HG02759 (cell line): ENCODE results near the gene NOS1AP.
A peak's percentile ranks its signal among the peaks of the same experiment; 100 is the strongest.

ENCODE experiments used
- ATAC-seq: cut with Tn5 transposase; IDR thresholded peaks from one replicate; pipeline ENCODE4 v1.9.1; 2021; ENCODE audit warnings: mild to moderate bottlenecking, moderate library complexity; ENCODE audit not compliant: unreplicated experiment

The NOS1AP gene

DNA sequence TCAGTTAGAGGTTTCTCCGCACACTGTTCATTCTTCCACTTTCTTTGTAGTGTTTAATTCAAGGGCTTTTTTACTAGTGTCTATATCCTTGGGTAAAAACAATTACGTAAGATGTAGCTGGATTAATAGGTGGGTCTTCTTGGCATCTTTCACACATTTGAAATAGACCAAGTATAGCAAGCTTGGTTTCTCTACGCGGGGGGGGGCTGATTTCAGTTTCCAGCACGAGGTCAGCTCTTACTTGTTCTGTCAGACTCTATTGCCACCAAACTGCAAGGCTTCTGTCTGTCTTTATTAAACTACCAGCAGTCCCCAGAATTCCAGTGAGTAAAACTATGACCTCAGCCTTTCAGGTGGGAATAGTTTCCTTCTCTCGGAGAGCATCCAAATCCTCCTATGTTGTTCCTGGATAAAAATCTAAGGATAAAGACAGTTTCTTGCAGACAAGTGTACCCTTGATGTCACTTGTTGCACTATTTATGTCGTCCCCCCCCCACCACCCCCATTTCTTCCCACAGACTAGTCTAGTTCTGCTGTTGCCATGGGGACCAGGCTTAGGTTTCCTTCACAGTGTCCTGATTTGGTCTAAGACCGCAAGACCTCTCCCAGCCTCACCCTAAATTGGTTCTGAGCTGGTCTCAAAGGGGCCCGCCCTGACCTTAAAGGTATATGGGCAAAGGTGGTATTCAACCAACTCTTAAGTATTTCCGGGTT, 290.2 kb downstream of the NOS1AP start:
- no peak for ATAC-seq

DNA sequence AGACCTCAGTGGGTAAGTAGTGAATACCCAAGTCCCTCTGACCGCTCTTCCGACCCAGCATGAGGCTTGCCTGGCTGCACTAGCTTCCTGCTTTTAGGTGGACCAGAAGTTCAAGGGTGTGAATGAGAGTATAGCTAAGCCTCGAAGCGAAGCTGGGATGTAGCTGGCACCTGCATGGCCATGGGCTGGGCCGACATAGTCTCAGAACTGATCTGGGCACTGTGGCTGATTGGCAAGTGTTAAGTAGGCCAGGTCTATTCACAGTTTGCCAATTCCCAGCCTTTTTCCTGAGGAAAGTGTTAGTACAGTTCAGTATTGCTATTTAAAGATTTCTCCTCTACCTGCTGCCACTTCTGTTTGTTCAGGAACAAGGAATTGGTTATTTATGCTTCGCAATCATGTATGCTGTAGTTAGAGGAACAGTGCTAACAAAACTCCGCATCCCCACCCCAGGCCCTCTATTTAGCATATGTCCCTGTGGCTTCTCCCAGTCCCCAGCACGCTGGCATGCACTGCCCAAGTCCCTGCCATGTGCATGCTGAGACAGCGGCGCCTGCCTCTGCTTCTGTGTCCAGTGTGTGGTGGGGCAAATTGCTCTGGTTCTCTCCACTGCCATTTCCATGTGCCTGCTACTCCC, 290.9 kb downstream of the NOS1AP start:
- no peak for ATAC-seq

DNA sequence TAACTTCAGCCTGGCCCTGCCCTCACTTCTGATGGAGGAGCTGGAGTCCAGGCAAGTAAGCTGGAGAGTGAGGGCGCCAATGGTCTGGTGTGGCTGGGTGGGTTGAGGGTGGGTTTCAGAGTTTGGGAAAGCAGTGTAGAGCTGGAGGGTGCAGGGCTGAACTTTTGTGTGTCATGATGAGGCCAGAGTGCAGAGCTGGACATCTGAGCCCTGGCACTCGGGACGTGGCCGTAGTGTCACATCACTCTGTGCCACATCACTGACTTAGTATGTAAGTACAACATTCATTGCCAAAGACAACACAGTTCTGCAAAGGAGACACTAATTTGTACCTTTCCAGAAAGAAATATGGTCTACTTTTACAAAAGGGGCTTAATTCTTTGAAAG, 291.4 kb downstream of the NOS1AP start:
- no peak for ATAC-seq

DNA sequence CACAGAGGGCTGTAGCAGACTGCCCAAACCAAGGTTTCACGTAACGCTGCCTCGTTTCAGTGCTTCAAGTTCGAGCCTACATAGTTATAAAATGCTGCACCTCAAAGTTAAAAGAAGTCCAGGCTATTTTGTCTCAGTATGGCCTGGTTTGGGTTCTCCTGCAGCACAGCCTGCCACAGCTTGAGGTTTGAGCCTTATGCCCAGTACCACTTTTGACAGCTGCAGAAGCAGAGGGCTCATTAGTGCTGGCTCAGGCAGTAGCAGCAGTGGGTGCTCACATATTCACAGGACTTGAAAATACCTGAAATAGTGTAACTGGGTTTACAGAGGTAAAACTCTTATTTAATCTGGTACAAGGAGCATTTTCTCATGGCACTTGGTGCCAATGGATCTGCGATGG, 291.9 kb downstream of the NOS1AP start:
- peak; percentile 62 for ATAC-seq

DNA sequence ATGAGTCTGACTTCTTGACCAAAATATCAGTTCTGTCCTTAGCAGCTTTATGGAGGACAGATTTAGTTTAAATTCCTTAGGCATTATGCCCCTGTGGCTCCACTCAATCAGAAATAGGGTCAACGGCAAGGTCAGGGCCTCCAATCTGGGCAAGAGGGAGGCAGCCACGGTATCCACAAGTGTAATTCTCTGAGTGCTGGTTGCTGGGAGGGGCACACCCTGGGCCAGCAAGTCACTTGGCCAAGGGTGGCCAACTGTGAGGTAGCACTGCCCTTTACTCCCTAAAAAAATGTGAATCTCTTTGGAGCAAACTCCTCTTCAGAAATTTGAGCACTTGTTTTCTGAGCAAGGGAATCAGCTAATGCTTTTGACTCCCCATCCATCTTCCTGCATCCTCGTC, 294.3 kb downstream of the NOS1AP start:
- ATAC-seq = no peak

DNA sequence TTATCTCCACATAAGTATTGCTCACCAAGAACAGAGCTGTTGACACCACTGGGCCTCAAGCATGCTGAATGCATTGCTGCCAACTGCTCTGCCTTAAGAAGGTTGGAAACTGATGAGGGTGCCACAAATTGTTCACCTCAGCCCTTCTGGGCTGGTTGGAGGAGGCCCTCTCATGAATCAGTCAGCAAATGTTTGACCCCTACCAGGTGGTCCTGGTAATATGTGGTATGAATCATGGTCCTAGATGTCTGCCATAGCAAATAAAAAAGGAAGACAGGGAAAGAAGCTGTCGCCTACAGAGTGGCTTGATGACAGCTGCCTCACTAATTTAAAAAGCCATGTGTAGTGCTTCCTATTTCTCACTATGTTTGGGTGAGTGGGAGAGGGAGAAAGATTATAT, 295.0 kb downstream of the NOS1AP start:
- no peak for ATAC-seq

DNA sequence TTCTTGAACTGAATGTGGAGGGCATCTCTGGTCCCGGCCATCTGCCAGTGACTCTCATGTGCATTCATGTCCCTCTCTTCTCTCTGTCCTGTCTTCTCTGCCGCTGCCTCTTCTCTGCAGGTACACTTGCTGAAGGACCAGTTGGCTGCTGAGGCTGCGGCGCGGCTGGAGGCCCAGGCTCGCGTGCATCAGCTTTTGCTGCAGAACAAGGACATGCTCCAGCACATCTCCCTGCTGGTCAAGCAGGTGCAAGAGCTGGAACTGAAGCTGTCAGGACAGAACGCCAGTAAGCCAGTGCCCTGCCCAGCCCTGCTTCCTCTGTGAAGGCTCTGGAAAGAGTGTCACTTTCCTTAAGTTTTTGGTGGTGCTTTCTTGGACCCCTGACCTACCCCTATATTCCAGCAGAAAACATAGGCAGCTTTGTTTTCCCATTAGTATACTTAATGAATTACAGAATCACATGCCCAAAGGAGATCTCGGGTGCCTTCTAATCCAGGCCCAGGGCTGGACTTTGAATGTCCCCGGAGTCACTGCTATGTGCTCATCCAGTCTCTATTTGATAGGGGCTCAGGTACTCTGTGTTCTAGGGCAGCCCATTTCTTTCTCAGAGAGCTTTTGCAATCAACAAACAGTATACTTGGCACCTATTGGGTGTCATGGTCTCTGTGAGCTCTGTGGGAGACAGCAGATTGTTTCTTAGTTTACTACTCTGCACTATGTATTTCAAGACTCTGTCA, 296.0 kb downstream of the NOS1AP start:
- no peak for ATAC-seq

DNA sequence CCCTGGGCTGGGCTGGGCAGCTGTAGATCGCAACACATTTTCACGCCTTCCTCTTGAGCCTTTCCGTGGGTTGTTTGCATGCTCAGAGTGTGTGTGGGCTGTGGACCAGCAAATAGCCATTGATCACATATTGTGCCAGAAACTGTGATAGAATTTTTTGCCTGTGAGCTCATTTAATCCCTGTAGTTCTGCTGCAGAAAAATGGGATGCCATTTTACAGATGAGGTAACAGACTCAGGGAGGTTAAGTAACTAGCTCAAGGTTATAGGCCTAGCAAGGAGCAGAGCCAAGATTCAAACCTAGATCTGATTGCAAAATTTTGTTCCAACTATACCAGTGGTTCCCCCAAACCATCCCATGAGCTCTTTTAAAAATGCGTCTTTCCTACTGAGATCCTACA, 296.7 kb downstream of the NOS1AP start:
- no peak for ATAC-seq

DNA sequence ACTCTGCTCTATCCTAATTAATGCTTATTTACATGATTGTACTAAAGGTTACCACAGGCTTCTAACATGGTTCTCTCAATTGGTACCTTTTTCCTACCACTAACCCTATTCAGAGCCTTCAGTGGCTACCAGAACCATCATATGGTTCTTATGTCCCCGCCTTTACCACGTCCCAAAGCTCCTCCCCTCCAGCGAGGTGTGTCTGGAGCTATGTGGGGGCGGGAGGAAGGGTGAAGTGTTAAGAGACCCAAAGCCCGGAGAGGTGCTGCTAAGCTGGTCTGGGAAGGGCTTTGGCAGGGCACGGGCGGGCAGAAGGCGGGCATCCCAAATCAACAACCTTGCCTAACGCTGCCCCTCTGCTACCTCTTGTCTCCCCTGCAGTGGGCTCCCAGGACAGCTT, 297.2 kb downstream of the NOS1AP start:
- no peak for ATAC-seq

DNA sequence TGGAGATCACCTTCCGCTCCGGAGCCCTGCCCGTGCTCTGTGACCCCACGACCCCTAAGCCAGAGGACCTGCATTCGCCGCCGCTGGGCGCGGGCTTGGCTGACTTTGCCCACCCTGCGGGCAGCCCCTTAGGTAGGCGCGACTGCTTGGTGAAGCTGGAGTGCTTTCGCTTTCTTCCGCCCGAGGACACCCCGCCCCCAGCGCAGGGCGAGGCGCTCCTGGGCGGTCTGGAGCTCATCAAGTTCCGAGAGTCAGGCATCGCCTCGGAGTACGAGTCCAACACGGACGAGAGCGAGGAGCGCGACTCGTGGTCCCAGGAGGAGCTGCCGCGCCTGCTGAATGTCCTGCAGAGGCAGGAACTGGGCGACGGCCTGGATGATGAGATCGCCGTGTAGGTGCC, 297.6 kb downstream of the NOS1AP start:
- ATAC-seq = no peak

DNA sequence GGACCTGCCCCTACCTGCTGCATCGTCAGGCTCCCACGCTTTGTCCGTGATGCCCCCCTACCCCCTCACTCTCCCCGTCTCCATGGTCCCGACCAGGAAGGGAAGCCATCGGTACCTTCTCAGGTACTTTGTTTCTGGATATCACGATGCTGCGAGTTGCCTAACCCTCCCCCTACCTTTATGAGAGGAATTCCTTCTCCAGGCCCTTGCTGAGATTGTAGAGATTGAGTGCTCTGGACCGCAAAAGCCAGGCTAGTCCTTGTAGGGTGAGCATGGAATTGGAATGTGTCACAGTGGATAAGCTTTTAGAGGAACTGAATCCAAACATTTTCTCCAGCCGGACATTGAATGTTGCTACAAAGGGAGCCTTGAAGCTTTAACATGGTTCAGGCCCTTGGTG, 298.3 kb downstream of the NOS1AP start:
- ATAC-seq = no peak

DNA sequence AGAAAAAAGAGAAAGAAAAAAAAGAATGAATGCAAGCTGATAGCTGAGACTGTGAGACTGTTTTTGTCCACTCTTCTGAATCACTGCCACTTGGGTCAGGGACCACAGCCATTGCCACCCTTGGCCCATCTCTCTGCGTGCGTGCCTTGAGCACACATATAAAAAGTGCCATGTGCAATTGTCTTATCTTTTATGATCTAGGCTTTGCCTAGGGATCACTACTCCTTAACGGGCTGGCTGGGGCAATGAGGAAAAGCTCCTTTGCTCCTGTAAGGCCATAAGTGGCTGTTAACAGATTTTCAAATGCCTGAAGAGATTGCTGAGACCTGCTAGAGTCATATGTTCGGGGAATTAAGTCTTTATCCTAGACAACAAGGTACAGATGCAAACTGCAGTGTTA, 299.0 kb downstream of the NOS1AP start:
- no peak for ATAC-seq

DNA sequence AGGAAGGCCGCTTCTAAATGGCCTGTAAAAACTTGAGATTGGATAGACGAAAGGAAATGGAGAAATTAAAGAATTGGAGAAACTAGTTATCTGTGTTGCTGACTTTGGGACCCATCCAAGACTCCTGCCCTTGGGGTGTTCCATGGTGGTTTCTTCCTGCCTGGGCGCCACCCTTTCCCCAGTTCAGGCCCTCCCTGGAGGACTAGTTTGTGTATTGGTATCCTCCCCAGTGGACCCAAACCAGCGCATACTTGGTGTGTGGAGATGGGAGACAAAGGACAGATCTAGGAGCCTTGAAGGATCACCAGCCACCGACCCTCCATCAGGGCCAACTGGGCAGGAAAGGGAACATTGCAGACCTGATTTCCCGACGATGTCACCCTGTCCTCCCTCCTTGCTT, 300.1 kb downstream of the NOS1AP start:
- ATAC-seq = no peak

DNA sequence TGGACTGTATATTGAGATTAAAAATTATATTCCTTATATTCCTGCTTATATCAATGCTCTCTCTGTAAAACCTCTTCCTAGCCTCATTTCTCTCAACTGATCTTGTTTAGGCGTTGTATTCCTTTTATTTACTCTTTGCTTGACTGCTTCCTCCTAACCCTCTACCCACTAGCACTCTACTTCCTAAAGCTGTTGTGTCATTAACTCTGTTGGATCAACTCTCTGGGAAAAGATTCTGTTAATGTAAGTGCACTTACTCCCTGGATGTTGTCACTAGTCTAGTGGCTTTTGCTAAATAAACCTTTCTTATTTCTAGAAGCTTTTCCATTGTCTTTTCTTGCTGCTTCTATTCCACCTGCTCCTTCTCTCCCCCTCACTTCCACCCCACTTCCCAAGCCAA, 300.7 kb downstream of the NOS1AP start:
- ATAC-seq = no peak

DNA sequence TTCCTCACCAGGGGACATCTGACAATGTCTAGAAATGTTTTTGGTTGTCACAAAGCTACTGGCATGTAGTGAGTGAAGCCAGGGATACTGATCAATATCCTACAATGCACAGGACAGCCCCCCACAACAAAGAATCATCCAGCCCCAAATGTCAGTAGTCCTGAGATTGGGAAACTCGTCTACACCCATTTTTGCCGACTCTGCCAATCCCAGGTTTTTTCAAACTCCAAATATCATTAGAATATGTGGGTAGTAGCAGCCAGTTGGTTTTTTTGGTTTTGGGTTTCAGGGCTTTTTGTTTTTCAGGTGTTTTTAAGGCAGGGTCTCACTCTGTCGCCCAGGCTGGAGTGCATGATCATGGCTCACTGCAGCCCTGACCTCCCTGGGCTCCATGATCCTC, 301.2 kb downstream of the NOS1AP start:
- ATAC-seq = no peak

DNA sequence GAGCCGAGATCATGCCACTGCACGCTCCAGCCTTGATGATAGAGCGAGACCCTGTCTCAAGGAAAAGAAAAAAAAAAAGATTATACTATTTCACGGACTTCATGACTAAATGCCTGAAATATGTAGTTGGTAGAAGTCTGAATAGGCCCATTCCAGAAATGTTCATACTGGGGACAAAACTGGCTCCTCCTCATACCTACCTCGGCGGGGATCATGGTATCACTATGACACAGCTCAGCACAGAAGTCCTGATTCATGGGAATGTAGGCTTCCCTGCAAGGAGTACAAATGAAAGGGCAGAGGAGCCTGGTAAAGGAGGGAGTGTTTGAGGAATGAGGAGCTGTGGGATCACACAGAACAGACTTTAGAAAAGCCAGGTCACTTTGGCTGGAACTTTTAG, 302.1 kb downstream of the NOS1AP start:
- ATAC-seq = no peak

DNA sequence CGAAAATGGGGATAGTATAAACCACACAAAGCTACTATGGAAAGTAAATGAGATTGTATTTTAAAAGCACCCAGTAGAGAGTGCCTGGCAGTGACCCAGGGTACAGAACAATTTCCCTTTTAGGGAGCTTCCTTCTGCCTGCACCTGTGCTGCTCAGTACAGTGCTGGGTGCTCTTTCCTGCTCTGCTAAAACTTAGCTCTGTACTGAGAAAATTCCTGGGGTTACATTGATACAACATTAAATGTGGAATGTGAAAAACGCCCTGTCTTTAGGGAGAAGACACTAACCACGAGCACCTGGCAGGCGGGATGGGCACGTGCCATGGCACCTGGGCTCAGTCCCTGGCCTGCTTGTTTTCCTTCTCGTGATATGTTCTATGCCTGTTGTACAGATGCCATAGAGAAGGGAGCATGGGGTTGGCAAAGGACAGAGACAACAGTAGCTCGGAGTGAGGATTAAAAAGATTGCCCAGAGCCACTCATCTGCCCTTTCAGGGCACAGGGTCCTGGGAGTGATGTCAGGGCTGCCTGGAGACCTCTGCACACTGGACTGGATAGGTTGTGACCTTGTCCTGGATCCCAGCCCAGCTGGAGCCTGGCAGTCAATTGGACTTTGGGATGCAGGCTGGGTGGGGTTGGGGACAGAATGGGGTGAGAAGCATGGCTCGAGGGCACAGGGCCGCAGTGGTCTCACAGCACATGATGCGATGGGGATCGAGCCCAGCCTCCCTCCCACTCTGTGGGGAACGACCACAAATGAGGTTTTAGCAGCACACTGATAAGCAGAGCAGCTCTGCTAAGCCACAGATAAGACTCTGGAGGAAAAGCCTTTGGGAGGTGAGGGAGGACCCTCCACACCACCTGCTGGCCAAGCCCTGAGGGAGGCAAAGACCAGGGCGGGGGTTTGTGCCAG, 302.9 kb downstream of the NOS1AP start:
- no peak for ATAC-seq

DNA sequence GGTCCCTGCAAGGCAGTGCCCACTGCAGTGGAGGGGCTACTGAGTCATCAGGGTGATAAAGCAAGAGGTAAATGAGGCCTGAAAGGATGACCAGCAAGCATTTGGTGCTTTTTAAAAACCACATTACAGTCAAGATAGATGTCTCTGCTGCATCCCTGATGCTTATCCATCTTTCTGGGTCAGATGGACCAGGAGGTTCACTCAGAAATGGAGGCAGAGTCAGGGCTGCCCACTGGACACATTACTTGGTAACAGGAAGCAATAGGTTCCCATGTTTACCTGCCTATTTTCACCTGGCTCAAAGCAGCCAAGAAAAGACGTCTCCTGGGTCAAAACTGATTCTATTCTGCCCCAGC, 303.6 kb downstream of the NOS1AP start:
- ATAC-seq = no peak

DNA sequence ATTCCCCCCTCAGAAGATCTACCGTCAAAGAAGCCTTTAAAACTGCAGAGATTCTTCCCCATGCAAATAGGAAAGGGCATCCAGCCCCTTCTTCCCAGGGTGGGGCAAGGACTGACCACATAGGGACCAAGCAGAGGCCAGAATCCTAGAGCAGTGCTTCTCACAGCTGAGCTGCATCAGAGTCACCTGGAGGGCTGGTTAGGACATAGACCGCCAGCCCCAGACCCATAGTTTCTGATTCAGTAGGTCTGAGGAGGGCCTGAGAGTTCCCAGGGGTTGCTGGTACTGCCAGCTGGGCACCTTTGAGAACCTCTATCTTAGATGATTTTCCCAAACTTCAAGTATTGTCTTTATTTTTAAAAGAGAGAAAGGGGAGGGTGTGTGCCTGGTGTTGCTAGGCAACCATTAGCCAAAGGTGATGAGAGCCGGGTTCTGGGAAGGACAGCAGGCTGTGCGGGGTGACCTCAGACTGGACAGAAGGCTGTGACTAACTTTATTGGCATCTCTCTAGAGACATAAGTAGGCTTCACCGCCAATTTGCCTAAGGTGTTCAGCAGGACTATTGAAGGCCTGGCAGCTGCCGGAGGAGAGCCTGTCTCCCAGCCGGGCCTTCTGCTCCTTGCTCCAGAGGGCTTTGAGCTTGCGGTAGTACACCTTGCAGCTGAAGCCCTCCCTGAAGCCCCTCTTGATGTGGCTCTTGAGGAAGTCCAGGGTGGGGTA, 304.2 kb downstream of the NOS1AP start:
- no peak for ATAC-seq

DNA sequence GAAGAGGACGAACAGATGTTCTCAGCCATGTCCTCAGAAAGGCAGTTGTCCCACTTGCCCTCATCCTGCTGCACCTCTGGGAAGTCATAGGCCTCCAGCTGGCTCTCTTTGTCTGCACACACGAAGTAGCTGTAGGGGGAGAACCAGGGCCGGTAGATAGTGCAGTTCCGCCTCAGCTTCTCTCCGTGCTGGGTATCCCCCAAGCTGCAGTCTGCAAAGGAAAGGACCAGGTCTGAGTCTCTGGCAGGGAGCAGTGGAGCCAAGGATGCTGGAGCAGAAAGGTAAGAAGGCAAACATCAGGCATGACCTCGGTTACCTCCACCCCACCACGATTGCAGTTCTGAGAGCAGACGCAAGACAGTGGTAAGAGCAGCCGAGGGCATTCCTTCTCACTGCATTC, 304.9 kb downstream of the NOS1AP start:
- no peak for ATAC-seq

DNA sequence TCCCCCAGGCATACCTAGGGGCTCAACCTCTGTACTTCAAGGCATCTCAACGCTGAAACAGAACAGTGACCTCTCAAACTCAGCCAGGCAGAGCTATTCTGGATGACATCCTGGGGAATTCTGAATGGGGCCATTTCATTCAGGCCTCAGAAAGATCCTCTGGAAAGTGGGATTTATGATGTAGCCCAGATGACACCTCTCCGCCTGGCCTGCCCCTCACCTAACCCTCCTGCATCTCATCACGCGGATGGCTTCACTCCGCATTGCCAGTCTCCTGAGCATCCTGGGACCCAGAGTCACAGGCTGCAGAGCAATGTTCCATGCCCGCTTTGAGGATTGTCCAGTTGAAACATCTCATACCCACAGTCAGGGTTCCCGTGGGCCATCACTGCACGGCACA, 306.0 kb downstream of the NOS1AP start:
- no peak for ATAC-seq
